ENCODE results near the gene GPR15LG.

DNA sequence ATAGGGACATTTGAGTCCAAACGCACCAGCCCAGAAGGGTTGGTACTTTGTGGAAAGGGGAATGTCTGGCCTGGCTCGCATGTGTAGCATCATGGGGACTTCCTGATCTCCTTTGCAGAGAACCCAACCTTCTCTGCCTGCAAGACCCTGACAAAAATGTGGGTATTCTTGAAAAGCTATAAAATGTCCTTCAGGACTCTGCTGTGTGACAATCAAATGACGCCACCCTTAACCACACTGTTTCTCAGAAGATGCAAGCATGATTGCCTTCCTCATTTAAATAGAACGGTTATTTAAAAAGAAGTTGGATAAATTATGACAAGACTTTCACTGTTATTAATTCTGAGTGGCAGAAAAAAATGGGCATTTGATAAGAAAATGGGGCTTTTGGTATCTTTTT lies 15.1 kb upstream of the GPR15LG start:
- TF ChIP-seq EZH2phosphoT487 (IDR thresholded peaks at IDR 0.05; ENCODE audit: insufficient read depth, low read depth) = no peak
- no peak for TF ChIP-seq EZH2 (IDR thresholded peaks at IDR 0.05; ENCODE audit: insufficient read depth, poor library complexity, severe bottlenecking)
